Caco-2 (cell line): ENCODE data around the gene P2RY13. TPM values are rescaled to one million over a fixed set of nuclear protein-coding genes. Genes with fewer than 3 reads are reported as not detected.

Experiments
- BruUV-seq: library from RNA; stranded (reverse); fragments of 400-500 nt; replicated peaks from 2 replicates; lab custom pipeline; 2021; lab: Mats Ljungman, UMichigan
- CTCF ChIA-PET: fragments of 300-600 bp; sonication (Branson Sonifier 250); formaldehyde crosslinking; loops from one replicate; lab custom pipeline; 2022; ENCODE audit warnings: antibody characterized with exemption; lab: Charles Lee
- POLR2A ChIA-PET: fragments of 300-600 bp; sonication (Branson Sonifier 250); formaldehyde crosslinking; loops from one replicate; lab custom pipeline; 2022; ENCODE audit warnings: antibody characterized with exemption; lab: Charles Lee
- DNase-seq, 2 experiments: peaks; one replicate each; pipeline versions ENCODE4 v3.0.0 to v3.0.0-alpha.2; 2020 to 2022
- H3K27me3 ChIP-seq: replicated peaks from 2 replicates; pipeline ENCODE4 v1.6.0; 2011; ENCODE audit warnings: low read length; ENCODE audit not compliant: control insufficient read depth, insufficient read depth
- H3K36me3 ChIP-seq: 2 replicates; pipeline ENCODE4 v1.5.1; 2011; ENCODE audit warnings: low read length; ENCODE audit not compliant: control insufficient read depth, insufficient read depth
- H3K4me1 ChIP-seq: fragments of 250-450 bp; sonication (Bioruptor Pico); 2 replicates; pipeline ENCODE4 v1.5.1; 2020; ENCODE audit warnings: mild to moderate bottlenecking
- H3K4me3 ChIP-seq: 2 replicates; pipeline ENCODE4 v1.5.1; 2011; ENCODE audit warnings: low read depth, mild to moderate bottlenecking, control low read depth, low read length
- H3K9me3 ChIP-seq: fragments of 250-450 bp; sonication (Bioruptor Pico); 2 replicates; pipeline ENCODE4 v1.5.1; 2020; ENCODE audit warnings: mild to moderate bottlenecking, moderate library complexity
- H3K27ac Mint-ChIP-seq: one replicate; pipeline ENCODE4 v1.8.0; 2022; ENCODE audit warnings: mixed read lengths; ENCODE audit not compliant: unreplicated experiment
- H3K27me3 Mint-ChIP-seq: one replicate; pipeline ENCODE4 v1.8.0; 2022; ENCODE audit warnings: mixed read lengths; ENCODE audit not compliant: insufficient read depth, unreplicated experiment
- H3K36me3 Mint-ChIP-seq: one replicate; pipeline ENCODE4 v1.8.0; 2022; ENCODE audit warnings: mild to moderate bottlenecking, mixed read lengths; ENCODE audit not compliant: insufficient read depth, unreplicated experiment
- H3K4me1 Mint-ChIP-seq: one replicate; pipeline ENCODE4 v1.8.0; 2022; ENCODE audit warnings: low read depth, mixed read lengths; ENCODE audit not compliant: unreplicated experiment
- H3K4me3 Mint-ChIP-seq: one replicate; pipeline ENCODE4 v1.8.0; 2022; ENCODE audit warnings: mild to moderate bottlenecking, moderate library complexity, mixed read lengths; ENCODE audit not compliant: unreplicated experiment
- H3K9me3 Mint-ChIP-seq: one replicate; pipeline ENCODE4 v1.8.0; 2022; ENCODE audit warnings: mixed read lengths; ENCODE audit not compliant: unreplicated experiment
- intact Hi-C: fragments of 100-400 bp; cut with micrococcal nuclease; formaldehyde crosslinking; loops from one replicate; pipeline ENCODE4 v1.10.0; 2022; ENCODE audit not compliant: unreplicated experiment
- total RNA-seq: library from RNA; stranded (reverse); gene quantifications from 2 replicates; pipeline ENCODE4 v1.2.3, GENCODE V29; 2022
- TF ChIP-seq, protein P1 (sequence below), 2 experiments: fragments of 200-600 bp in 1 of 2; IDR thresholded peaks; 1 replicate in 1 of 2; 2 replicates in 1 of 2; pipeline versions ENCODE4 v1.5.1 to v1.8.0; 2011 to 2022; ENCODE audit warnings: antibody characterized with exemption in 1 of 2, control low read depth in 1 of 2, inconsistent platforms in 1 of 2, low read depth in 1 of 2, low read length in 1 of 2, mild to moderate bottlenecking in 1 of 2, moderate library complexity in 1 of 2; ENCODE audit not compliant: insufficient read depth in 1 of 2, severe bottlenecking in 1 of 2, unreplicated experiment in 1 of 2

The P2RY13 gene
- total RNA-seq, 1 experiment from 2014 or later = not detected

DNA sequence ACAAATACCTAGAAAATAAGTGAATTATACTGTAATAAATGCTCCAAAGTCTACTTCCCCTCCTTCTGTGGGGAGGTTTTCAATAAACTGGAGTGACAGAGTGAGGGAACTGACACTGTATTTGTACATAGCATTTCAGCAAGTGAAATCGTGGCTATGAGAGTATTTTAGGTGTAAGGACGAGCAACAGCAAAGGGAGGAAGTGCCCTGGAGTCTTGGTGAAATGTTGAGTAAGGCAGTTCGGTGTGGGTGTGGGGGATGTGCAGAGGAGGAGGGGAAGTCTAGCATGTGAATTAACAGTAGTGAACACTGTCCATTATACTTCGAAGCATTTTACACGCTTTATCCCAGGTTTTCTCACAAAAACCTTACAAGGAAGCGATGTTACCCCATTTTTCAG, 18.1 kb upstream of the P2RY13 start:
- peaks cover 7% of the 10 kb centered on the region for H3K36me3 Mint-ChIP-seq
- H3K27me3 ChIP-seq = no peaks in the 10 kb centered on the region
- TF ChIP-seq, protein P1, sequence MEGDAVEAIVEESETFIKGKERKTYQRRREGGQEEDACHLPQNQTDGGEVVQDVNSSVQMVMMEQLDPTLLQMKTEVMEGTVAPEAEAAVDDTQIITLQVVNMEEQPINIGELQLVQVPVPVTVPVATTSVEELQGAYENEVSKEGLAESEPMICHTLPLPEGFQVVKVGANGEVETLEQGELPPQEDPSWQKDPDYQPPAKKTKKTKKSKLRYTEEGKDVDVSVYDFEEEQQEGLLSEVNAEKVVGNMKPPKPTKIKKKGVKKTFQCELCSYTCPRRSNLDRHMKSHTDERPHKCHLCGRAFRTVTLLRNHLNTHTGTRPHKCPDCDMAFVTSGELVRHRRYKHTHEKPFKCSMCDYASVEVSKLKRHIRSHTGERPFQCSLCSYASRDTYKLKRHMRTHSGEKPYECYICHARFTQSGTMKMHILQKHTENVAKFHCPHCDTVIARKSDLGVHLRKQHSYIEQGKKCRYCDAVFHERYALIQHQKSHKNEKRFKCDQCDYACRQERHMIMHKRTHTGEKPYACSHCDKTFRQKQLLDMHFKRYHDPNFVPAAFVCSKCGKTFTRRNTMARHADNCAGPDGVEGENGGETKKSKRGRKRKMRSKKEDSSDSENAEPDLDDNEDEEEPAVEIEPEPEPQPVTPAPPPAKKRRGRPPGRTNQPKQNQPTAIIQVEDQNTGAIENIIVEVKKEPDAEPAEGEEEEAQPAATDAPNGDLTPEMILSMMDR (IDR thresholded peaks at IDR 0.05; ENCODE audit: insufficient read depth in 1 of 2, low read depth in 1 of 2, low read length in 1 of 2, severe bottlenecking in 1 of 2, unreplicated experiment in 1 of 2) = no peak
- no peaks in the 10 kb centered on the region for H3K4me1 ChIP-seq
- no TSS peak for BruUV-seq
- no peaks in the 10 kb centered on the region for H3K27me3 Mint-ChIP-seq
- CTCF ChIA-PET = no interaction called here
- H3K9me3 ChIP-seq = no peaks in the 10 kb centered on the region
- no peaks in the 10 kb centered on the region for H3K9me3 Mint-ChIP-seq
- no peaks in the 10 kb centered on the region for H3K4me1 Mint-ChIP-seq
- no peak for DNase-seq
- H3K27ac Mint-ChIP-seq = no peak overlapping the region
- intact Hi-C loops = no loop called here
- no peaks in the 10 kb centered on the region for H3K36me3 ChIP-seq
- no peak overlapping the region for H3K4me3 Mint-ChIP-seq
- POLR2A ChIA-PET = no interaction called here
- no peak overlapping the region for H3K4me3 ChIP-seq

DNA sequence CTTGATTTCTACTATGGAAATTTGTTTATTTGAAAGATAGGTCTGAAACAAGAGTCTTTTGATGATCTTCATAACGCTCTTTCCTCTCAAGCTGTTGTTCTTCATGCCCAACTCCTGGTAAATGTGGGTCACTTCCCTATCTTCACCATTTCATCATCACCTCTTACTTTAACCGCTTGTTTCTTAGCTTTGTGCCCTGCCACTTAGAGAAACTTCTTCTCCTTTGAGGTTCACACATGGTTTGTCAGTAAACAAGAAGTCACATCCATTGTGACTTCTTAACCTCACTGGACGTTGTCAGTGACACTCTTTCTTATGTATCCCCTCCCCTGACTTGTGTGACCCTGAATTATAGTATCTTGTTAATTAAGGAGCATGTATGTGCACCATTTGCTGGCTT, 16.9 kb upstream of the P2RY13 start:
- no peaks in the 10 kb centered on the region for H3K27me3 ChIP-seq
- intact Hi-C loops = no loop called here
- POLR2A ChIA-PET = no interaction called here
- TF ChIP-seq, protein P1 (IDR thresholded peaks at IDR 0.05; ENCODE audit: insufficient read depth in 1 of 2, low read depth in 1 of 2, low read length in 1 of 2, severe bottlenecking in 1 of 2, unreplicated experiment in 1 of 2) = no peak
- Mint-ChIP-seq H3K27ac (no peak overlapping the region), H3K4me3 (no peak overlapping the region), H3K9me3 (no peaks in the 10 kb centered on the region), H3K36me3 (peaks cover 7% of the 10 kb centered on the region), H3K27me3 (no peaks in the 10 kb centered on the region), H3K4me1 (no peaks in the 10 kb centered on the region)
- no peaks in the 10 kb centered on the region for H3K4me1 ChIP-seq
- CTCF ChIA-PET = no interaction called here
- H3K36me3 ChIP-seq = no peaks in the 10 kb centered on the region
- no TSS peak for BruUV-seq
- H3K4me3 ChIP-seq = no peak overlapping the region
- DNase-seq = no peak
- no peaks in the 10 kb centered on the region for H3K9me3 ChIP-seq

DNA sequence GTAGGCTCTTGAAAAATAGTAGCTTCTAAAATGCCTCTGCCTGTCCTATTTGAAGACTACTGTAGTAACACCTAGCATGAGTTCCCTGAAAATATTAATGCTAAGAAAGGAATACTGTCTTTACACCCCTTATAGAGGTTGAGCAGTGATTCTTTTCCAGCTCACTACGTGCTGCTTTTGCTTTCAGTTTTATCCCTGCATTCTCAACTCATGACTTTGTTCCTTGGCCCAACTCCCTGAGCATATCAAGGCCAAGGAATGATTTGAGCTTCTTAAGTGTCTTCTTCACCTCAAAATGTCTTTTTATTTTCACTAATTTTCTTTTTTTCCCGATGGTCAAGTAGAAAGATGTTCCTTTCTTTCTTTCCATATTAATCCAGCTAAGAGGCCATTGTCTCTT, 16.5 kb upstream of the P2RY13 start:
- BruUV-seq = no TSS peak
- peaks cover 7% of the 10 kb centered on the region for H3K36me3 Mint-ChIP-seq
- intact Hi-C loops = no loop called here

More for the DNA sequence above, 16.5 kb upstream of the P2RY13 start:
- H3K4me1 ChIP-seq = no peaks in the 10 kb centered on the region
- no peaks in the 10 kb centered on the region for H3K36me3 ChIP-seq
- Mint-ChIP-seq H3K27ac (no peak overlapping the region), H3K9me3 (no peaks in the 10 kb centered on the region), H3K4me3 (no peak overlapping the region), H3K27me3 (no peaks in the 10 kb centered on the region), H3K4me1 (no peaks in the 10 kb centered on the region)
- ChIA-PET POLR2A (no interaction called here), CTCF (no interaction called here)
- DNase-seq = no peak
- no peaks in the 10 kb centered on the region for H3K9me3 ChIP-seq
- TF ChIP-seq, protein P1 (IDR thresholded peaks at IDR 0.05; ENCODE audit: insufficient read depth in 1 of 2, low read depth in 1 of 2, low read length in 1 of 2, severe bottlenecking in 1 of 2, unreplicated experiment in 1 of 2) = no peak
- no peaks in the 10 kb centered on the region for H3K27me3 ChIP-seq
- H3K4me3 ChIP-seq = no peak overlapping the region
